Uterus (tissue), 2 donors: Measurements from ENCODE around the gene APC2.

Experiments
- POLR2A ChIP-seq, 2 donors: fragments of 450-650 bp; IDR thresholded peaks; one replicate each; pipeline ENCODE4 v1.6.1; 2016; ENCODE audit warnings: antibody characterized with exemption in 2 of 2, mild to moderate bottlenecking in 1 of 2, moderate library complexity in 1 of 2
- TF ChIP-seq, protein P1 (sequence below), 4 experiments: fragments of 200-600 bp in 2 of 4; fragments of 450-650 bp in 2 of 4; sonication (generic) in 2 of 4; IDR thresholded peaks; one replicate each; pipeline ENCODE4 v1.5.1; 2016 to 2019; ENCODE audit warnings: antibody characterized with exemption in 4 of 4, mild to moderate bottlenecking in 2 of 4, moderate library complexity in 1 of 4

DNA sequence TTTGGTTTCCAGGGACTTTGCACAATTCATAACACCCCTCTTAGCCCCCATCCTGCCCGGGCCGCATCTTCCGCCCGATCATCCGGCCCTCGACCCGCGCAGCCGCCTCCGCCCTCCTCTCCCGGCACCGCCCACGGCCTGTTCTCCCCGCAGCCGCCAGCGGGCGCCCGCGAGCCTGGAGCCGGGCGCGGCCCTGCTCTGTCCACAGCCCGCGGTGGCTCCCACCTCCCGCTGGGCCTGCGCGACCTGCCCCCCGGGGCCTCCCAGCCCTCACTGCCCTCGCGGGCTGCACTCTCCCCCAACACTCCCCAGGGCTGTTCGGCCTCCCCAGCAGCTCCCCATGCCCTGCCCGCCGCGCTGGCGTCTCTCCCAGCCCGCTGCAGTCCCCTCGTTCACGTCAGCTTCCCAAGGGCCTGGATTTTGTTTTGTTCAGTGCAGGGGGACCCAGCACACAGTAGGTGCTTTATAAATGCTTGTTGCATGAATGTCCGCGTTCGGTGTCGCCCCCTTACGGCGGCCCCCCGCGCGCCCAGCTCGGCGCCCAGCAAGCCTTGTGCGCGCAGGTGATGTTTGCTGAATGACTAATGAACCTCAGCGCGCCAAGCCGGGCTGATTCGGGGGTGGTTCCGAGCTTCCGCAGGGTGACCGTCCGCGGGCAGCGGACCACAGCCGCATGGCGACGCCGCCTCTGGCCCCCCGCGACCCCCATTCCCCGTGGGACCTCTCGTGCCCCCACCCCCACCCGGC lies 4.6 kb upstream of the APC2 start:
- peak in 1 of 2 donors; percentile 26 for TF ChIP-seq POLR2A (IDR thresholded peaks at IDR 0.05)
- TF ChIP-seq, protein P1, sequence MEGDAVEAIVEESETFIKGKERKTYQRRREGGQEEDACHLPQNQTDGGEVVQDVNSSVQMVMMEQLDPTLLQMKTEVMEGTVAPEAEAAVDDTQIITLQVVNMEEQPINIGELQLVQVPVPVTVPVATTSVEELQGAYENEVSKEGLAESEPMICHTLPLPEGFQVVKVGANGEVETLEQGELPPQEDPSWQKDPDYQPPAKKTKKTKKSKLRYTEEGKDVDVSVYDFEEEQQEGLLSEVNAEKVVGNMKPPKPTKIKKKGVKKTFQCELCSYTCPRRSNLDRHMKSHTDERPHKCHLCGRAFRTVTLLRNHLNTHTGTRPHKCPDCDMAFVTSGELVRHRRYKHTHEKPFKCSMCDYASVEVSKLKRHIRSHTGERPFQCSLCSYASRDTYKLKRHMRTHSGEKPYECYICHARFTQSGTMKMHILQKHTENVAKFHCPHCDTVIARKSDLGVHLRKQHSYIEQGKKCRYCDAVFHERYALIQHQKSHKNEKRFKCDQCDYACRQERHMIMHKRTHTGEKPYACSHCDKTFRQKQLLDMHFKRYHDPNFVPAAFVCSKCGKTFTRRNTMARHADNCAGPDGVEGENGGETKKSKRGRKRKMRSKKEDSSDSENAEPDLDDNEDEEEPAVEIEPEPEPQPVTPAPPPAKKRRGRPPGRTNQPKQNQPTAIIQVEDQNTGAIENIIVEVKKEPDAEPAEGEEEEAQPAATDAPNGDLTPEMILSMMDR (IDR thresholded peaks at IDR 0.05): peak; percentile 50 to 96 (median 87)
